Measurements from ENCODE around the gene P2RY2.

The P2RY2 gene

GRCh38 chr11:73249304-73249703 is 31.2 kb downstream of the P2RY2 start:
- TF ChIP-seq EZH2phosphoT487 (IDR thresholded peaks at IDR 0.05; ENCODE audit: borderline replicate concordance, low read length): no peak
- TF ChIP-seq CTCF (IDR thresholded peaks at IDR 0.05; ENCODE audit: low read depth, low read length, poor library complexity, severe bottlenecking): no peak
- Histone ChIP-seq H3K9me3 (ENCODE audit: control insufficient read depth, insufficient read depth, low read length) (no peaks in the 10 kb centered on the region), H4K20me1 (ENCODE audit: control insufficient read depth, insufficient read depth, low read depth, low read length) (0 out of 2 replicates have a peak, but pooled peaks cover 3% of the 10 kb centered on the region), H3K4me1 (ENCODE audit: control insufficient read depth, low read length) (no peaks in the 10 kb centered on the region), H3K4me3 (ENCODE audit: low read length) (no peak overlapping the region), H3F3A (ENCODE audit: control insufficient read depth, insufficient read depth) (peaks cover 7% of the 10 kb centered on the region), H3K79me2 (ENCODE audit: control insufficient read depth, low read length) (no peaks in the 10 kb centered on the region), H3K27me3 (ENCODE audit: control insufficient read depth, low read length) (0 out of 2 replicates have a peak, but pooled peaks cover 4% of the 10 kb centered on the region), H3K4me2 (ENCODE audit: low read length) (no peak overlapping the region), H3K27ac (ENCODE audit: low read depth, low read length) (no peak overlapping the region), H3K9me2 (replicated peaks; ENCODE audit: control insufficient read depth, low read length) (no peaks in the 10 kb centered on the region), H3K36me3 (ENCODE audit: control insufficient read depth, low read length) (no peaks in the 10 kb centered on the region)

- Histone ChIP-seq H3K4me2 (ENCODE audit: low read length) (no peak overlapping the region), H3K27ac (ENCODE audit: low read depth, low read length) (no peak overlapping the region), H3K9me3 (ENCODE audit: control insufficient read depth, insufficient read depth, low read length) (no peaks in the 10 kb centered on the region), H3K4me1 (ENCODE audit: control insufficient read depth, low read length) (no peaks in the 10 kb centered on the region), H3K79me2 (ENCODE audit: control insufficient read depth, low read length) (no peaks in the 10 kb centered on the region), H3K36me3 (ENCODE audit: control insufficient read depth, low read length) (no peaks in the 10 kb centered on the region), H3F3A (ENCODE audit: control insufficient read depth, insufficient read depth) (peaks cover 7% of the 10 kb centered on the region), H3K4me3 (ENCODE audit: low read length) (no peak overlapping the region), H3K27me3 (ENCODE audit: control insufficient read depth, low read length) (0 out of 2 replicates have a peak, but pooled peaks cover 4% of the 10 kb centered on the region), H4K20me1 (ENCODE audit: control insufficient read depth, insufficient read depth, low read depth, low read length) (0 out of 2 replicates have a peak, but pooled peaks cover 3% of the 10 kb centered on the region), H3K9me2 (replicated peaks; ENCODE audit: control insufficient read depth, low read length) (no peaks in the 10 kb centered on the region)
- TF ChIP-seq CTCF (IDR thresholded peaks at IDR 0.05; ENCODE audit: low read depth, low read length, poor library complexity, severe bottlenecking) (no peak), EZH2phosphoT487 (IDR thresholded peaks at IDR 0.05; ENCODE audit: borderline replicate concordance, low read length) (no peak)
Observed at GRCh38 chr11:73249853-73250783, 32.0 kb downstream of the P2RY2 start.

- Histone ChIP-seq H3K79me2 (ENCODE audit: control insufficient read depth, low read length) (no peaks in the 10 kb centered on the region), H3K27ac (ENCODE audit: low read depth, low read length) (no peak overlapping the region), H3K4me3 (ENCODE audit: low read length) (no peak overlapping the region), H3K9me3 (ENCODE audit: control insufficient read depth, insufficient read depth, low read length) (no peaks in the 10 kb centered on the region), H3K4me1 (ENCODE audit: control insufficient read depth, low read length) (no peaks in the 10 kb centered on the region), H3K4me2 (ENCODE audit: low read length) (no peak overlapping the region), H4K20me1 (ENCODE audit: control insufficient read depth, insufficient read depth, low read depth, low read length) (0 out of 2 replicates have a peak, but pooled peaks cover 3% of the 10 kb centered on the region), H3K36me3 (ENCODE audit: control insufficient read depth, low read length) (no peaks in the 10 kb centered on the region), H3F3A (ENCODE audit: control insufficient read depth, insufficient read depth) (peaks cover 7% of the 10 kb centered on the region), H3K9me2 (replicated peaks; ENCODE audit: control insufficient read depth, low read length) (no peaks in the 10 kb centered on the region), H3K27me3 (ENCODE audit: control insufficient read depth, low read length) (no peaks in the 10 kb centered on the region)
- peak; percentile 13 for TF ChIP-seq CTCF (IDR thresholded peaks at IDR 0.05; ENCODE audit: low read depth, low read length, poor library complexity, severe bottlenecking)
- no peak for TF ChIP-seq EZH2phosphoT487 (IDR thresholded peaks at IDR 0.05; ENCODE audit: borderline replicate concordance, low read length)
Observed at GRCh38 chr11:73252577-73253191, 34.6 kb downstream of the P2RY2 start.

Data from DOHH2 (cell line).